Measurements from ENCODE around the gene NAA80.
"Not testable (repeated sequence)": the region's sequence is repeated elsewhere in the genome, so short reads cannot be mapped to it uniquely, and the experiment has no call there.

Gene NAA80

GRCh38 chr3:50312041-50312440 lies 12.8 kb upstream of the NAA80 start:
- DNase-seq = not testable (repeated sequence)

GRCh38 chr3:50304601-50305000 lies 5.4 kb upstream of the NAA80 start:
- no peak for DNase-seq

GRCh38 chr3:50303013-50303815 lies 4.0 kb upstream of the NAA80 start, which contains the start of gene HYAL1:
Gene HYAL1, minus strand, starts transcription at chr3:50303574. Its CDS starts 618 bp downstream, at chr3:50302956.
- no peak for DNase-seq

- DNase-seq = no peak
These were observed 3.1 kb upstream of the NAA80 start for GRCh38 chr3:50302095-50303012.

- no peak for DNase-seq
These were observed 1.6 kb upstream of the NAA80 start for GRCh38 chr3:50300681-50301254.

- peak; percentile 28 for DNase-seq
These were observed 900 bp upstream of the NAA80 start for GRCh38 chr3:50299929-50300680.

- DNase-seq = no peak
These were observed 378 bp upstream of the NAA80 start for GRCh38 chr3:50299638-50299928.

- no peak for DNase-seq
These were observed 1.1 kb downstream of the NAA80 start for GRCh38 chr3:50297896-50298725.

- no peak for DNase-seq
These were observed 1.8 kb downstream of the NAA80 start for GRCh38 chr3:50297384-50297775.

- no peak for DNase-seq
These were observed 2.4 kb downstream of the NAA80 start for GRCh38 chr3:50296721-50297383.

- DNase-seq = no peak
These were observed 3.4 kb downstream of the NAA80 start for GRCh38 chr3:50295553-50296431.

- DNase-seq = no peak
These were observed 4.5 kb downstream of the NAA80 start for GRCh38 chr3:50294492-50295403.

- no peak for DNase-seq
These were observed 5.1 kb downstream of the NAA80 start for GRCh38 chr3:50294089-50294488.

GRCh38 chr3:50293079-50293801 lies 6.0 kb downstream of the NAA80 start:
- no peak for DNase-seq

- DNase-seq = peak; percentile 97
These were observed 6.8 kb downstream of the NAA80 start, which contains the start of gene IFRD2 for GRCh38 chr3:50292159-50293078. Gene IFRD2, minus strand, starts transcription at chr3:50292429. Its CDS starts 155 bp downstream, at chr3:50292274.

GRCh38 chr3:50290161-50290641 lies 9.0 kb downstream of the NAA80 start:
- no peak for DNase-seq

- DNase-seq = no peak
These were observed 10.1 kb downstream of the NAA80 start for GRCh38 chr3:50289130-50289529.
